Measurements from ENCODE around the gene SPCS1. TPM values are rescaled to one million over a fixed set of nuclear protein-coding genes. Genes with fewer than 3 reads are reported as not detected.
A peak's percentile ranks its signal among the peaks of the same experiment; 100 is the strongest.

Gene SPCS1
- total RNA-seq, 1 experiment from 2014 or later: 151 TPM

DNA sequence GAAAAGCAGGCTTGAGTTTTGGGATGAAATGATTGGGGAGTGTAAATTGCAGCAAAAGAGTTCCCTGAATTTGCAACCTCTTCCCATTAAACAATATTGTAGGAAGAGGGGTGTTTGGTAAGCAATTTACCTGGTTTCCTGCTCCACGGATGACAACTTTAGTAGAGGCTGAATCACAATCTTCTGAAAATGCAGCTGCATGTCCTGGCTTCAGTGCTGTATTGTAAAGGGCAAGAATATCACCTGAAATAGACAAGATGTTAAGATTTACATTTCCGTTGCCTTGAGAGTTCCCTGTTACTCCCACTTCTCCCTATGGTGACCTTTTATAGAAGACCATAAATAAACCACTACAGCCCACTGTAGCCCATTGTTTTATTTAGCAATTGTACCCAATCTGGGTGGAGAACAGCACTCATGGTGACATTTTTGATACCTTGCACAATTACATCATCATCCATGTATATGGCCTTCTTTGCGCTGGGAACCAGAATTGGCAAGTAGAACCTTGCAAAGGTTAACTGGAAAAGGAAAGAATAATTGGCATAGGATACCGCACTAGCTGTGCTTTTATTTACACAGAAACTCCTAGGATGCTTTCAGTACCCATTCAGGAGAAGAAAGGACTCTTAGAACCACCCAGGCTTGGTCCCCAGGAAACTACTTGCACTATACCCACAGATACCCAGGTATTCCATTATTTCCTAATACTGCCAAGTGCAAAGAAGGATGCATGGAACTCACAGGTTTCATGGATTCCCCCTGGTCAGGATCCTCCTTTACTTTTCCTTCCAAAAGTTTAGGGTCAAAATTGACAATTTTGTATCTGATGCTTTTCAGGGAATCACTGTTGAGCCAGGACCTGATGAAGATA is 9.9 kb upstream of the SPCS1 start:
- Mint-ChIP-seq H3K4me1 (ENCODE audit: low read depth, unreplicated experiment) (peaks cover 10% of the 10 kb centered on the region), H3K9me3 (ENCODE audit: low read depth, unreplicated experiment) (no peaks in the 10 kb centered on the region), H3K27ac (ENCODE audit: unreplicated experiment) (peak overlapping the region; percentile 42), H3K4me3 (ENCODE audit: low read depth, unreplicated experiment) (no peak overlapping the region), H3K36me3 (ENCODE audit: insufficient read depth, unreplicated experiment) (peaks cover 60% of the 10 kb centered on the region), H3K27me3 (ENCODE audit: unreplicated experiment) (no peaks in the 10 kb centered on the region)
- CTCF ChIA-PET: no interaction called here
- BruUV-seq (replicated peaks): no TSS peak
- TF ChIP-seq, protein P1, sequence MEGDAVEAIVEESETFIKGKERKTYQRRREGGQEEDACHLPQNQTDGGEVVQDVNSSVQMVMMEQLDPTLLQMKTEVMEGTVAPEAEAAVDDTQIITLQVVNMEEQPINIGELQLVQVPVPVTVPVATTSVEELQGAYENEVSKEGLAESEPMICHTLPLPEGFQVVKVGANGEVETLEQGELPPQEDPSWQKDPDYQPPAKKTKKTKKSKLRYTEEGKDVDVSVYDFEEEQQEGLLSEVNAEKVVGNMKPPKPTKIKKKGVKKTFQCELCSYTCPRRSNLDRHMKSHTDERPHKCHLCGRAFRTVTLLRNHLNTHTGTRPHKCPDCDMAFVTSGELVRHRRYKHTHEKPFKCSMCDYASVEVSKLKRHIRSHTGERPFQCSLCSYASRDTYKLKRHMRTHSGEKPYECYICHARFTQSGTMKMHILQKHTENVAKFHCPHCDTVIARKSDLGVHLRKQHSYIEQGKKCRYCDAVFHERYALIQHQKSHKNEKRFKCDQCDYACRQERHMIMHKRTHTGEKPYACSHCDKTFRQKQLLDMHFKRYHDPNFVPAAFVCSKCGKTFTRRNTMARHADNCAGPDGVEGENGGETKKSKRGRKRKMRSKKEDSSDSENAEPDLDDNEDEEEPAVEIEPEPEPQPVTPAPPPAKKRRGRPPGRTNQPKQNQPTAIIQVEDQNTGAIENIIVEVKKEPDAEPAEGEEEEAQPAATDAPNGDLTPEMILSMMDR (IDR thresholded peaks at IDR 0.05; ENCODE audit: unreplicated experiment): no peak
- intact Hi-C loops (cut with micrococcal nuclease; ENCODE audit: unreplicated experiment): no loop called here
- DNase-seq: no peak

DNA sequence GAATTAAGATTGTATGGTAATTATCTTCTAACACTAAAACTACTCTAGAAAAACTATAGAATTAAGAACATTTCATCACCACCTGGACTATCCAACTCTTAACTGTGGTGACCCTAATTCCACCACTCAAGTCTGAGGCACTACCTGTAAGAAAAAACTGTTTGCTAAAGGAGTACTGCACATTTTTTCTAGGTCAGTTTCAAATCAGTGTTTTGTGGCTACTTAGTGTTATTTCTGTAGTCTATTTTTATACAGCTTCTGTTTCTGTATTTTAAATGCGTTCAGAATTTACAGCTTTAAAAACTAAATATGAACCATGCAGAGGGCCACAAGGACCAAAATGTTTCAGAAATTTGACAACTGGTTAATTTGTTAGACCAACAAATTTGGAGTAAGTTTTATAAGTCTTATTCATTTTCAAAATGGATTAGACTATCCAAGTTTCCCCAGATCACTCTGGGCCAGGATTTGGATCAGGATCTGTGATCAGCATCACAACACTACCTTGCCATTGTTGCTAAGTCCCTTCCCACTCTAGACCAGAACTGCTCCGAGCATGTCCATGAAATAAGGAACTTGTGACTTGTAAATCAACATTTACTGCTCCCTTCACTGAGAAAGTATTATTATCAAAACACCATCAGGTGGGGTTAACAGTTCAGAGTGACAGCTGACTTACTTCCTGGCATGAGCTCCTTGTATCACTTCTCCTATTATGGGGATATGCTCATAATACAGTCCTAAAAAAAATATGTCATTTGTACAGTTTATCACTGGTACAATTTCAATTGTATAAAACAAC is 8.9 kb upstream of the SPCS1 start:
- Mint-ChIP-seq H3K36me3 (ENCODE audit: insufficient read depth, unreplicated experiment) (peaks cover 52% of the 10 kb centered on the region), H3K27ac (ENCODE audit: unreplicated experiment) (no peak overlapping the region), H3K9me3 (ENCODE audit: low read depth, unreplicated experiment) (no peaks in the 10 kb centered on the region), H3K4me1 (ENCODE audit: low read depth, unreplicated experiment) (peaks cover 10% of the 10 kb centered on the region), H3K27me3 (ENCODE audit: unreplicated experiment) (no peaks in the 10 kb centered on the region), H3K4me3 (ENCODE audit: low read depth, unreplicated experiment) (no peak overlapping the region)
- CTCF ChIA-PET: no interaction called here
- TF ChIP-seq, protein P1 (IDR thresholded peaks at IDR 0.05; ENCODE audit: unreplicated experiment): no peak
- intact Hi-C loops (cut with micrococcal nuclease; ENCODE audit: unreplicated experiment): no loop called here
- no TSS peak for BruUV-seq (replicated peaks)
- no peak for DNase-seq

DNA sequence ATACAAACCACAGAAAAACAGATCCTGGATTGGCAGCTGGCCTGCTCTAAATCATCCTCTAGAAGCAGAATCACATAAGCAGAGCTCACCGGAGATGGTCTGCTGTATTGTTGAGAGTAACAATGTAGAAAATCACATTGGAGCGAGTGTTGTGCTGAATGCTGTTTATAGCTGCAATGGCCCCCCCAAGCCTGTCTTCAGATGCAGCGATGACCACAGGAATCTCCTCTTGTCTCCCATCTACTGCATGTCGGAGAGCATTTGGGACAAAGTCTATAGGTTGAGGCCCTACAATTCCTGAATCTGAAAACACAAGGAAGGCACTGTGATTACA is 8.3 kb upstream of the SPCS1 start:
- CTCF ChIA-PET: interaction anchor here (0.5 kb wide), 1 partner anchor 12 kb away, joined by 3 read pairs; no protein-coding TSS in a partner anchor
- Mint-ChIP-seq H3K36me3 (ENCODE audit: insufficient read depth, unreplicated experiment) (peaks cover 47% of the 10 kb centered on the region), H3K27me3 (ENCODE audit: unreplicated experiment) (no peaks in the 10 kb centered on the region), H3K27ac (ENCODE audit: unreplicated experiment) (no peak overlapping the region), H3K9me3 (ENCODE audit: low read depth, unreplicated experiment) (no peaks in the 10 kb centered on the region), H3K4me1 (ENCODE audit: low read depth, unreplicated experiment) (peaks cover 10% of the 10 kb centered on the region), H3K4me3 (ENCODE audit: low read depth, unreplicated experiment) (no peak overlapping the region)
- intact Hi-C loops (cut with micrococcal nuclease; ENCODE audit: unreplicated experiment): no loop called here
- no peak for DNase-seq
- BruUV-seq (replicated peaks): no TSS peak
- TF ChIP-seq, protein P1 (IDR thresholded peaks at IDR 0.05; ENCODE audit: unreplicated experiment): no peak

DNA sequence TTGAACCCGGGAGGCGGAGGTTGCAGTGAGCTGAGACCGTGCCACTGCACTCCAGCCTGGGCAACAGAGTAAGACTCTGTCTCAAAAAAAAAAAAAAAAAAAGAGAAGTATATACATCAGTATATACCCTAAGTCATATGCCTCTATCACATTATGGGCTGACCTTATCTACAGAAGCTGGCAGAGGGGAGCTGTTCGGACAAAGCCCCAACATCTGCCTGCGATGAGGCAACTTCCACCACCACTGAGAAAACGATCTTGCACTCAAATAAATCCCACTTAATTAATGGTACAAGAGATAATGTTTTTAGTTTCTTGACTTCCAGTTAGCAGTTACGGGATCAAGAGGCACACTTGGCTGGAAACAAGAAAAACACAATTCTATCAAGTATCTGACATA is 2.6 kb upstream of the SPCS1 start:
- Mint-ChIP-seq H3K4me1 (ENCODE audit: low read depth, unreplicated experiment) (peaks cover 8% of the 10 kb centered on the region), H3K4me3 (ENCODE audit: low read depth, unreplicated experiment) (no peak overlapping the region), H3K27ac (ENCODE audit: unreplicated experiment) (no peak overlapping the region), H3K36me3 (ENCODE audit: insufficient read depth, unreplicated experiment) (peaks cover 30% of the 10 kb centered on the region), H3K9me3 (ENCODE audit: low read depth, unreplicated experiment) (no peaks in the 10 kb centered on the region), H3K27me3 (ENCODE audit: unreplicated experiment) (no peaks in the 10 kb centered on the region)
- intact Hi-C loops (cut with micrococcal nuclease; ENCODE audit: unreplicated experiment): no loop called here
- CTCF ChIA-PET: no interaction called here
- TF ChIP-seq, protein P1 (IDR thresholded peaks at IDR 0.05; ENCODE audit: unreplicated experiment): no peak
- DNase-seq: no peak
- BruUV-seq (replicated peaks): no TSS peak
